ENCODE measurements around the gene EGFR.

EGFR gene

DNA sequence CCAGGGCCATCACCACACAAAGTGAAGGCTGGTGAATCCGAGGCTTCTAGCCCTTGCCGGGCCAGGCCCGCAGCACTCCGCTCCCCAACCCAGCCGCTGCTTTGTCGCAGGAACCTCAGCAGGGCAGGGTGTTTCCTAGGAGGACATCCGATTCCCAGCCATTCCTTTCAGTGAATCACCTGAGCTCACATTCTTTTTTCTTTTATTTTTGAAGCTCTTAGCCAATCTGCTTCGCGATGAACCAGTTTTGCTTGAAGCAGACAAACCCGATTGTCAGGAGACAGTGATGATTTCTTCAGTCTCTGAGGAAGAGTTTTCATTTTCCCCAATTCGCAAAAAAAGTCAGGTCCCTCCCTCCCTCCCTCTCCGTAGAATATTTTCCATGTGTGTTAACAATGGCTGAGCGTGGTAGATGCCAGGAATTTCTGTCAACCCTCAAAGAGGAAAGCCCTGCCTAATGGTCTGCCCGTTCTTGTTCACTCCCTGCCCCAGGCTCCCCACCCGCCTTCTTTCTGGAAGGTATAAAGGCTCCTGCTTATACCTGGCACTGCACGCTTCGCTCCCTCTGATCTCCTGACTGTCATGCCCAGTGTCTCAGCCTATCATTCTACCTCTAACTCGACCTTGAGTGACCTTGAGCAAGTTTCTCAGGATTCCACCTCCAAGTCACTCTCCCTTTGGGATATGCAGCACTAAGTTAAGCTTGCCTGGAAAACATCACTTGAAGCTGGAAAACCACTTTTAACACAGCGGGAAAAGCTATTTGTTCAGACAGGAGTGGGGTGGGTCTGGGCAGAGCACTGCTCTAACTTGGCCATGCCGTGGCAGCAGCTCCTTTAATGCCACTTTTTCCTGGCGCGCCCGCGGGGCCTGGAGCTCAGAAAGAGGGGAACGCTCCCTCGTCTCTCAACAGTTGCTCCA lies 35.1 kb downstream of the EGFR start:
- TF ChIP-seq FOXP2 (optimal IDR thresholded peaks at IDR 0.05; ENCODE audit: borderline replicate concordance, extremely low read depth, extremely low read length, insufficient read depth), result no peak
- TF ChIP-seq, protein P1, sequence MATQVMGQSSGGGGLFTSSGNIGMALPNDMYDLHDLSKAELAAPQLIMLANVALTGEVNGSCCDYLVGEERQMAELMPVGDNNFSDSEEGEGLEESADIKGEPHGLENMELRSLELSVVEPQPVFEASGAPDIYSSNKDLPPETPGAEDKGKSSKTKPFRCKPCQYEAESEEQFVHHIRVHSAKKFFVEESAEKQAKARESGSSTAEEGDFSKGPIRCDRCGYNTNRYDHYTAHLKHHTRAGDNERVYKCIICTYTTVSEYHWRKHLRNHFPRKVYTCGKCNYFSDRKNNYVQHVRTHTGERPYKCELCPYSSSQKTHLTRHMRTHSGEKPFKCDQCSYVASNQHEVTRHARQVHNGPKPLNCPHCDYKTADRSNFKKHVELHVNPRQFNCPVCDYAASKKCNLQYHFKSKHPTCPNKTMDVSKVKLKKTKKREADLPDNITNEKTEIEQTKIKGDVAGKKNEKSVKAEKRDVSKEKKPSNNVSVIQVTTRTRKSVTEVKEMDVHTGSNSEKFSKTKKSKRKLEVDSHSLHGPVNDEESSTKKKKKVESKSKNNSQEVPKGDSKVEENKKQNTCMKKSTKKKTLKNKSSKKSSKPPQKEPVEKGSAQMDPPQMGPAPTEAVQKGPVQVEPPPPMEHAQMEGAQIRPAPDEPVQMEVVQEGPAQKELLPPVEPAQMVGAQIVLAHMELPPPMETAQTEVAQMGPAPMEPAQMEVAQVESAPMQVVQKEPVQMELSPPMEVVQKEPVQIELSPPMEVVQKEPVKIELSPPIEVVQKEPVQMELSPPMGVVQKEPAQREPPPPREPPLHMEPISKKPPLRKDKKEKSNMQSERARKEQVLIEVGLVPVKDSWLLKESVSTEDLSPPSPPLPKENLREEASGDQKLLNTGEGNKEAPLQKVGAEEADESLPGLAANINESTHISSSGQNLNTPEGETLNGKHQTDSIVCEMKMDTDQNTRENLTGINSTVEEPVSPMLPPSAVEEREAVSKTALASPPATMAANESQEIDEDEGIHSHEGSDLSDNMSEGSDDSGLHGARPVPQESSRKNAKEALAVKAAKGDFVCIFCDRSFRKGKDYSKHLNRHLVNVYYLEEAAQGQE (IDR thresholded peaks at IDR 0.05; ENCODE audit: insufficient read depth in 1 of 2, low read depth in 2 of 2, low read length in 2 of 2), result no peak

DNA sequence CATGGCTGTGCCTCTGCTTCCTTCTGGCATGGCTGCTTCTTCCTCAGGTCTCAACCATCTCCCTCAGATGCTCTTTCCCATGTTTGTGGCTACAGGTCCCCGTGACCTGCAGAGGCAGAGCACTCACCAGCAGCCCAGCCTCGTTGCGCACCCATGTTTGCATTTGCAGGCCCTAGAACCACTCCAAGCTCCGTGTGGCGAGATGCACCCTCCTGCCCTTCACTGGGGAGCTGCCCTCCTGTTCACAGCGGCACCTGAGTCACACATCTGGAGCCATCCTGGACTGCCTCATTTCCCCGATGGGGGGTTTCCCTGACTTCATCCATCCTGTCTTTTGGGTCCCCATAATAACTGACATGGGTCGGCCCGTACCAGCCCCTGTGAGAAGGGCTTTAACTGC lies 35.9 kb downstream of the EGFR start:
- TF ChIP-seq, protein P1 (IDR thresholded peaks at IDR 0.05; ENCODE audit: insufficient read depth in 1 of 2, low read depth in 2 of 2, low read length in 2 of 2), result no peak
- TF ChIP-seq POLR2AphosphoS5 (IDR thresholded peaks at IDR 0.05; ENCODE audit: low read depth, low read length) (no peak), TAF1 (IDR thresholded peaks at IDR 0.05; ENCODE audit: borderline replicate concordance, insufficient read depth, low read length) (no peak), SIN3A (IDR thresholded peaks at IDR 0.05; ENCODE audit: borderline replicate concordance, insufficient read depth, low read length) (no peak), FOXP2 (optimal IDR thresholded peaks at IDR 0.05; ENCODE audit: borderline replicate concordance, extremely low read depth, extremely low read length, insufficient read depth) (no peak)

DNA sequence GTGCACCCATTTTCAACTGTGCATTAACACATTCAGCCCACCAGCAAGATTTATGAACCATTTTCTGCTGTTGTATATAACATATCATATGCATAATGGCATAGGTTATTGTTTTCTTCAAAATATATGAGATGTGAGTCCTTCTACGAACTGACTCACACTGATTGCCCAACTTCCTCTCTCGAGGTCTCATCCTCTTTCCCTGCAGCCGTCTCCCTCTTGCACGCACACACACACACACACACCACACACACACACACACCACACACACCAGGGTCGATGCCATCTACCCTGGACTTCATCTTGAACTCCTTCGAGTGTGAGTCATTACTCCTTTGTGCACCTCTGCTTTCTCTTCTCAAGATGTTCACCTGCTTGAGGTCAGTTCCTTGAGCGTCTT lies 36.7 kb downstream of the EGFR start:
- TF ChIP-seq POLR2AphosphoS5 (IDR thresholded peaks at IDR 0.05; ENCODE audit: low read depth, low read length) (no peak), TAF1 (IDR thresholded peaks at IDR 0.05; ENCODE audit: borderline replicate concordance, insufficient read depth, low read length) (no peak), SIN3A (IDR thresholded peaks at IDR 0.05; ENCODE audit: borderline replicate concordance, insufficient read depth, low read length) (no peak), FOXP2 (optimal IDR thresholded peaks at IDR 0.05; ENCODE audit: borderline replicate concordance, extremely low read depth, extremely low read length, insufficient read depth) (no peak)
- TF ChIP-seq, protein P1 (IDR thresholded peaks at IDR 0.05; ENCODE audit: insufficient read depth in 1 of 2, low read depth in 2 of 2, low read length in 2 of 2), result no peak

DNA sequence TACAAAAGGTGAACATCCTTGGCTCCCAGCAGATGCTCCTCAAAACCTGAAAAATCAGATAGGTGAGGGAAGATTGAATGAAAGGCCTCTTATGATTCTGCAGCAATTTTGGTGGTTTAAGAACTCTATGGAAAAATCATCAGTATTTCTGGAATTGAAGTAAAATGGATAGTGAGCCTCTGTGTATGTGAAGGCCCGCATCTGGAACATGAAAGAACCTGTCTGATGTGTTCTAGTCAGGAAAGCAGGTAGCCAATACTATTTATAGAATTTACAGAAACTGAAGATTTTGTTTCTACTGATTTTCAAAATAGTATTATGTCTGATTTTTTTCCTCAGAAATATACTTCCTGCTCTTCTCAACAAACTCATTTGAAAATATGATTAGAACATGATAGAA lies 37.3 kb downstream of the EGFR start:
- no peak for TF ChIP-seq POLR2AphosphoS5 (IDR thresholded peaks at IDR 0.05; ENCODE audit: low read depth, low read length)
- TF ChIP-seq FOXP2 (optimal IDR thresholded peaks at IDR 0.05; ENCODE audit: borderline replicate concordance, extremely low read depth, extremely low read length, insufficient read depth), result no peak
- no peak for TF ChIP-seq SIN3A (IDR thresholded peaks at IDR 0.05; ENCODE audit: borderline replicate concordance, insufficient read depth, low read length)
- TF ChIP-seq, protein P1 (IDR thresholded peaks at IDR 0.05; ENCODE audit: insufficient read depth in 1 of 2, low read depth in 2 of 2, low read length in 2 of 2), result no peak
- TF ChIP-seq TAF1 (IDR thresholded peaks at IDR 0.05; ENCODE audit: borderline replicate concordance, insufficient read depth, low read length), result no peak

All from PFSK-1 (cell line).